B cell (primary cell): ENCODE data around the gene CFAP77. TPM values are rescaled to one million over a fixed set of nuclear protein-coding genes. Genes with fewer than 3 reads are reported as not detected.

Experiments
- ATAC-seq: fragments of 200-7000 bp; cut with Tn5 transposase; one replicate; pipeline ENCODE4 v1.10.0; 2021; ENCODE audit warnings: low read depth, mild to moderate bottlenecking, moderate number of reproducible peaks, moderate library complexity
- CTCF ChIA-PET: fragments of 350-600 bp; sonication (Branson Sonifier 250); formaldehyde crosslinking; loops from one replicate; lab custom pipeline; 2021; ENCODE audit warnings: antibody characterized with exemption, inconsistent platforms; lab: Charles Lee
- POLR2A ChIA-PET: fragments of 350-600 bp; sonication (Branson Sonifier 250); formaldehyde crosslinking; loops from one replicate; lab custom pipeline; 2021; ENCODE audit warnings: antibody characterized with exemption; lab: Charles Lee
- DNase-seq: peaks from one replicate; pipeline ENCODE4 v3.0.0; 2013
- H2AFZ ChIP-seq: 2 replicates; pipeline ENCODE4 v1.6.1; 2012; ENCODE audit warnings: mild to moderate bottlenecking, low read depth, low read length; ENCODE audit not compliant: insufficient read depth, poor library complexity, severe bottlenecking
- H3K27ac ChIP-seq, 2 donors: 1 replicate in 1 of 2; 2 replicates in 1 of 2; pipeline ENCODE4 v1.5.1; 2012 to 2013; ENCODE audit warnings: low read length in 2 of 2, mild to moderate bottlenecking in 2 of 2, moderate library complexity in 1 of 2
- H3K27me3 ChIP-seq, 4 experiments: fragments of 200-600 bp in 1 of 4; sonication (generic) in 1 of 4; replicated peaks in 1 of 4; 1 replicate in 2 of 4; 2 replicates in 2 of 4; pipeline versions ENCODE4 v1.6.1 to v1.7.0; 2013 to 2016; ENCODE audit warnings: low read length in 3 of 4, mild to moderate bottlenecking in 2 of 4, mixed read lengths in 1 of 4, moderate library complexity in 1 of 4; ENCODE audit not compliant: insufficient read depth in 4 of 4, control insufficient read depth in 3 of 4; ENCODE audit errors: control extremely low read depth in 1 of 4
- H3K36me3 ChIP-seq, 2 experiments: replicated peaks in 1 of 2; 1 replicate in 1 of 2; 2 replicates in 1 of 2; pipeline versions ENCODE4 v1.6.1 to v1.7.1; 2013; ENCODE audit warnings: low read length in 1 of 2; ENCODE audit not compliant: insufficient read depth in 2 of 2, control insufficient read depth in 1 of 2; ENCODE audit errors: control extremely low read depth in 1 of 2, extremely low read depth in 1 of 2
- H3K4me1 ChIP-seq, 2 donors: fragments of 200-600 bp in 1 of 2; sonication (generic) in 1 of 2; 1 replicate in 1 of 2; 2 replicates in 1 of 2; pipeline versions ENCODE4 v1.5.1 to v1.6.1; 2013 to 2017; ENCODE audit warnings: low read length in 2 of 2; ENCODE audit not compliant: control insufficient read depth in 2 of 2, insufficient read depth in 2 of 2
- H3K4me2 ChIP-seq: replicated peaks from 2 replicates; pipeline ENCODE3; 2012; ENCODE audit warnings: mild to moderate bottlenecking, low read depth, low read length; ENCODE audit not compliant: poor library complexity, severe bottlenecking
- H3K4me3 ChIP-seq, 5 experiments: fragments of 200-600 bp in 1 of 5; sonication (generic) in 1 of 5; 1 replicate in 3 of 5; 2 replicates in 2 of 5; pipeline versions ENCODE4 v1.5.1 to v1.7.0; 2011 to 2016; ENCODE audit warnings: low read length in 4 of 5, mild to moderate bottlenecking in 4 of 5, low read depth in 2 of 5, control low read depth in 1 of 5, moderate library complexity in 1 of 5; ENCODE audit not compliant: insufficient read depth in 1 of 5; ENCODE audit errors: control extremely low read depth in 1 of 5, extremely low read depth in 1 of 5
- H3K79me2 ChIP-seq: fragments of 200-600 bp; sonication (generic); one replicate; pipeline ENCODE4 v1.6.0; 2016; ENCODE audit warnings: low read length; ENCODE audit not compliant: control insufficient read depth, insufficient read depth
- H3K9ac ChIP-seq: fragments of 200-600 bp; sonication (generic); 2 replicates; pipeline ENCODE4 v1.6.1; 2017; ENCODE audit warnings: mild to moderate bottlenecking, low read length, moderate library complexity
- H3K9me3 ChIP-seq, 3 donors: one replicate each; pipeline versions ENCODE4 v1.6.1 to v1.7.1; 2013; ENCODE audit warnings: low read length in 2 of 3; ENCODE audit not compliant: control insufficient read depth in 2 of 3, insufficient read depth in 1 of 3; ENCODE audit errors: control extremely low read depth in 1 of 3
- H4K20me1 ChIP-seq: 2 replicates; pipeline ENCODE4 v1.6.0; 2012; ENCODE audit warnings: mild to moderate bottlenecking, low read length; ENCODE audit not compliant: insufficient read depth, control insufficient read depth, poor library complexity, severe bottlenecking
- H3K27ac Mint-ChIP-seq: one replicate; pipeline ENCODE4 v1.8.0; 2021; ENCODE audit warnings: mixed read lengths
- H3K27me3 Mint-ChIP-seq: one replicate; pipeline ENCODE4 v1.8.0; 2021; ENCODE audit warnings: mixed read lengths
- H3K4me1 Mint-ChIP-seq: one replicate; pipeline ENCODE4 v1.8.0; 2021; ENCODE audit warnings: mixed read lengths
- H3K4me3 Mint-ChIP-seq: one replicate; pipeline ENCODE4 v1.8.0; 2021; ENCODE audit warnings: mixed read lengths
- H3K9me3 Mint-ChIP-seq: one replicate; pipeline ENCODE4 v1.8.0; 2022; ENCODE audit warnings: mixed read lengths; ENCODE audit not compliant: insufficient read depth
- EZH2 ChIP-seq: IDR thresholded peaks from 2 replicates; pipeline ENCODE4 v1.6.1; 2012; ENCODE audit warnings: borderline replicate concordance, low read depth, mild to moderate bottlenecking, moderate library complexity, low read length; ENCODE audit not compliant: insufficient read depth, poor library complexity, severe bottlenecking
- WGBS: methylation state at CpG from one replicate; pipeline ENCODE4 v1.1.5; 2013; ENCODE audit warnings: missing lambda C conversion rate; ENCODE audit not compliant: insufficient coverage; 5-methylcytosine and 5-hydroxymethylcytosine counted together
- intact Hi-C: fragments of 100-400 bp; cut with micrococcal nuclease; formaldehyde crosslinking; loops from one replicate; pipeline ENCODE4 v1.10.0; 2022
- polyA plus RNA-seq: library from polyadenylated mRNA; depleted of rRNA; stranded (reverse); fragments of >200 nt; gene quantifications from 2 replicates; pipeline ENCODE4 v1.2.3, GENCODE V29; 2012
- total RNA-seq, 2 donors: library from RNA; stranded (reverse); fragments of 120-200 nt in 1 of 2; gene quantifications; 1 replicate in 1 of 2; 2 replicates in 1 of 2; pipeline versions ENCODE4 v1.2.3 to v1.2.4, GENCODE V29; 2013 to 2022
- TF ChIP-seq, protein P1 (sequence below): fragments of 200-600 bp; IDR thresholded peaks from one replicate; pipeline ENCODE4 v1.8.0; 2022; ENCODE audit warnings: antibody characterized with exemption, mild to moderate bottlenecking

CFAP77 gene
- total and polyA plus RNA-seq, 2 donors (not counting 1 experiment from before 2014, with no cell fraction given): not detected

DNA sequence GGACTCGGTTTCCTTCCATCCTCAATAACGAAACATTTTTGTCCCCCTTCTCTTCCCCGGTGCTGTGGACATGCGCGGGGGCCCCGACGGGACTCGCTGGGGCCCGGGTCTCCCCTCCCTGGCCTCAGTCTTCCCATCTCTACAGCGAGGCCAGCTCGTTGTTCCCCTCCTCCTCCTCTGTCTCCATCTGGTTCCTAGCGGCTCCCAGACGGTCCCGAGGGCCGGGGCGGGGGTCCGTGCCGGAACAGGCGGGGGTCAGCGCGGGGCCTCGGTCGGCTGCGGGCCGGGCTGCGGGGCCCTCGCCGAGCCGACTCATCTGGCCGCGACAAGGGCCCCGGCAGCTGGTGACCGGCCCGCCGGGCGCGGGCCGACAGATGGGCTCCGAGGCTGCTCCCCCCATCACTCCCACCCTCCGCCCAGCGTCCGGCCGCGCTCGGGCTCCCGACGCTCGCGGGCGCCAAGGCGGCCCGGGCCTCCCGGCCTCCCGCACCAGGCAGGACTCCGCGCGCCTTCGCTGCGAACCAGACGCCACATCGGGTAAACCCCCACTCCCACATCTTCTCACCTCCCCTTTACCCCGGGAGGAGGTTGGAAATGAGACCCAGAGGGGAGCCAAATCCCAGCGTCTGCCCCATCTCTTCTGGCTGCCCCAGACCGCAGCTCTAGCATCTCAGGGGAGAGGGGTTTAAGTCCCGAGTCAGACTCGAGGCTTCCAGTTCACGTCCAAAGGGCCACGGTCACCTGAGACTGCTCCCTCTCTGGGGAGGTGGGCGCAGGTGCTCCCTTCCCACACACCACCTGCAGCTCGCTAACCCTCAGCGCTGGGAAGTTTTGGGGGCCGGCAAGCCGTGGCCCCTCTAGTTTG, 180.5 kb downstream of the CFAP77 start:
- CTCF ChIA-PET: no interaction called here
- no peak overlapping the region for H3K4me2 ChIP-seq
- H3K27me3 ChIP-seq: peaks cover 0 to 65% (median 41%) of the 10 kb centered on the region in 4 experiments
- peaks cover 0 to 33% (median 0%) of the 10 kb centered on the region in 3 donors for H3K9me3 ChIP-seq
- Mint-ChIP-seq H3K4me1 (peaks cover 23% of the 10 kb centered on the region), H3K9me3 (no peaks in the 10 kb centered on the region), H3K27ac (no peak overlapping the region), H3K27me3 (peaks cover 49% of the 10 kb centered on the region), H3K4me3 (no peak overlapping the region)
- H3K4me3 ChIP-seq: no peak overlapping the region
- peaks cover 8% of the 10 kb centered on the region for H4K20me1 ChIP-seq
- DNase-seq (peak; percentile 24), ATAC-seq (no peak)
- peaks cover 25 to 33% of the 10 kb centered on the region in 2 donors for H3K4me1 ChIP-seq
- TF ChIP-seq, protein P1, sequence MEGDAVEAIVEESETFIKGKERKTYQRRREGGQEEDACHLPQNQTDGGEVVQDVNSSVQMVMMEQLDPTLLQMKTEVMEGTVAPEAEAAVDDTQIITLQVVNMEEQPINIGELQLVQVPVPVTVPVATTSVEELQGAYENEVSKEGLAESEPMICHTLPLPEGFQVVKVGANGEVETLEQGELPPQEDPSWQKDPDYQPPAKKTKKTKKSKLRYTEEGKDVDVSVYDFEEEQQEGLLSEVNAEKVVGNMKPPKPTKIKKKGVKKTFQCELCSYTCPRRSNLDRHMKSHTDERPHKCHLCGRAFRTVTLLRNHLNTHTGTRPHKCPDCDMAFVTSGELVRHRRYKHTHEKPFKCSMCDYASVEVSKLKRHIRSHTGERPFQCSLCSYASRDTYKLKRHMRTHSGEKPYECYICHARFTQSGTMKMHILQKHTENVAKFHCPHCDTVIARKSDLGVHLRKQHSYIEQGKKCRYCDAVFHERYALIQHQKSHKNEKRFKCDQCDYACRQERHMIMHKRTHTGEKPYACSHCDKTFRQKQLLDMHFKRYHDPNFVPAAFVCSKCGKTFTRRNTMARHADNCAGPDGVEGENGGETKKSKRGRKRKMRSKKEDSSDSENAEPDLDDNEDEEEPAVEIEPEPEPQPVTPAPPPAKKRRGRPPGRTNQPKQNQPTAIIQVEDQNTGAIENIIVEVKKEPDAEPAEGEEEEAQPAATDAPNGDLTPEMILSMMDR: no peak
- no peak for TF ChIP-seq EZH2
- H3K79me2 ChIP-seq: no peaks in the 10 kb centered on the region
- 7% methylated on average over 66 of the region's 73 CpGs for WGBS
- intact Hi-C loops: no loop called here
- H3K36me3 ChIP-seq: peaks cover 0 to 8% of the 10 kb centered on the region in 2 experiments
- H3K27ac ChIP-seq: no peak overlapping the region
- no peak overlapping the region for H3K9ac ChIP-seq
- POLR2A ChIA-PET: no interaction called here
- H2AFZ ChIP-seq: no peak overlapping the region

- Histone ChIP-seq H3K36me3 (peaks cover 0 to 10% of the 10 kb centered on the region in 2 experiments), H3K79me2 (no peaks in the 10 kb centered on the region), H3K4me2 (no peak overlapping the region), H3K27ac (no peak overlapping the region), H3K27me3 (peaks cover 0 to 58% (median 36%) of the 10 kb centered on the region in 4 experiments), H3K9me3 (peaks cover 0 to 29% (median 0%) of the 10 kb centered on the region in 3 donors), H3K4me3 (no peak overlapping the region), H3K9ac (no peak overlapping the region), H3K4me1 (peaks cover 18 to 26% of the 10 kb centered on the region in 2 donors), H4K20me1 (peaks cover 8% of the 10 kb centered on the region), H2AFZ (no peak overlapping the region)
- CTCF ChIA-PET: no interaction called here
- no peak overlapping the region for H3K27ac Mint-ChIP-seq
- H3K9me3 Mint-ChIP-seq: no peaks in the 10 kb centered on the region
- peaks cover 42% of the 10 kb centered on the region for H3K27me3 Mint-ChIP-seq
- DNase-seq (no peak), ATAC-seq (no peak)
- POLR2A ChIA-PET: no interaction called here
- TF ChIP-seq, protein P1: no peak
- TF ChIP-seq EZH2: no peak
- WGBS: 14% methylated on average over 2 of the region's 6 CpGs
- intact Hi-C loops: no loop called here
- peaks cover 18% of the 10 kb centered on the region for H3K4me1 Mint-ChIP-seq
- H3K4me3 Mint-ChIP-seq: no peak overlapping the region
Observed at GRCh38 chr9:132591244-132591643, 181.2 kb downstream of the CFAP77 start.
